HEK293 (cell line): Measurements from ENCODE around the gene IFFO2.

Source experiments
- CTCF ChIP-seq: fragments of 450-650 bp; formaldehyde crosslinking; IDR thresholded peaks from 2 replicates; pipeline ENCODE4 v1.5.1; 2016; ENCODE audit warnings: missing biosample characterization, missing genetic modification characterization
- HIC1 ChIP-seq: fragments of 450-650 bp; formaldehyde crosslinking; IDR thresholded peaks from 2 replicates; pipeline ENCODE4 v1.5.1; 2016; ENCODE audit warnings: missing biosample characterization, missing genetic modification characterization
- REST ChIP-seq: fragments of 450-650 bp; formaldehyde crosslinking; IDR thresholded peaks from 2 replicates; pipeline ENCODE4 v1.5.1; 2016; ENCODE audit warnings: missing biosample characterization, missing genetic modification characterization
- SP2 ChIP-seq: fragments of 450-650 bp; formaldehyde crosslinking; IDR thresholded peaks from 2 replicates; pipeline ENCODE4 v1.5.1; 2016; ENCODE audit warnings: missing biosample characterization, missing genetic modification characterization
- YY2 ChIP-seq: fragments of 450-650 bp; formaldehyde crosslinking; IDR thresholded peaks from 2 replicates; pipeline ENCODE4 v1.5.1; 2016; ENCODE audit warnings: missing biosample characterization, missing genetic modification characterization
- ZNF112 ChIP-seq: fragments of 450-650 bp; formaldehyde crosslinking; IDR thresholded peaks from 2 replicates; pipeline ENCODE4 v1.5.0; 2017; ENCODE audit warnings: missing biosample characterization, missing genetic modification characterization
- ZNF140 ChIP-seq: fragments of 450-650 bp; formaldehyde crosslinking; IDR thresholded peaks from 2 replicates; pipeline ENCODE4 v1.5.1; 2016; ENCODE audit warnings: missing biosample characterization, missing genetic modification characterization
- ZNF157 ChIP-seq: fragments of 450-650 bp; formaldehyde crosslinking; IDR thresholded peaks from 2 replicates; pipeline ENCODE4 v1.5.1; 2016; ENCODE audit warnings: missing biosample characterization, missing genetic modification characterization
- ZNF211 ChIP-seq: fragments of 450-650 bp; formaldehyde crosslinking; IDR thresholded peaks from 2 replicates; pipeline ENCODE4 v1.5.1; 2016; ENCODE audit warnings: low read depth, missing biosample characterization, missing genetic modification characterization
- ZNF335 ChIP-seq: fragments of 450-650 bp; formaldehyde crosslinking; conservative IDR thresholded peaks from 2 replicates; pipeline ENCODE4 v1.5.1; 2016; ENCODE audit warnings: missing biosample characterization, missing genetic modification characterization
- ZNF404 ChIP-seq: fragments of 450-650 bp; formaldehyde crosslinking; IDR thresholded peaks from 2 replicates; pipeline ENCODE4 v1.5.1; 2017; ENCODE audit warnings: missing biosample characterization, missing genetic modification characterization
- ZNF433 ChIP-seq: fragments of 450-650 bp; formaldehyde crosslinking; IDR thresholded peaks from 2 replicates; pipeline ENCODE4 v1.5.1; 2016; ENCODE audit warnings: missing biosample characterization, missing genetic modification characterization, low read depth
- ZNF48 ChIP-seq: fragments of 450-650 bp; formaldehyde crosslinking; IDR thresholded peaks from 2 replicates; pipeline ENCODE4 v1.5.1; 2016; ENCODE audit warnings: missing biosample characterization, missing genetic modification characterization
- ZNF488 ChIP-seq: fragments of 450-650 bp; formaldehyde crosslinking; IDR thresholded peaks from 2 replicates; pipeline ENCODE4 v1.5.1; 2016; ENCODE audit warnings: missing biosample characterization, missing genetic modification characterization
- ZNF513 ChIP-seq: fragments of 450-650 bp; IDR thresholded peaks from 2 replicates; pipeline ENCODE4 v1.5.1; 2018; ENCODE audit warnings: missing biosample characterization, missing genetic modification characterization
- ZNF518A ChIP-seq: fragments of 450-650 bp; formaldehyde crosslinking; conservative IDR thresholded peaks from 2 replicates; pipeline ENCODE4 v1.5.1; 2016; ENCODE audit warnings: low read depth, missing biosample characterization, missing genetic modification characterization
- ZNF544 ChIP-seq: fragments of 450-650 bp; formaldehyde crosslinking; IDR thresholded peaks from 2 replicates; pipeline ENCODE4 v1.5.0; 2017; ENCODE audit warnings: missing biosample characterization, missing genetic modification characterization
- ZNF560 ChIP-seq: fragments of 450-650 bp; formaldehyde crosslinking; IDR thresholded peaks from 2 replicates; pipeline ENCODE4 v1.5.1; 2017; ENCODE audit warnings: missing biosample characterization, missing genetic modification characterization, borderline replicate concordance
- ZNF585B ChIP-seq: fragments of 450-650 bp; formaldehyde crosslinking; IDR thresholded peaks from 2 replicates; pipeline ENCODE4 v1.5.1; 2016; ENCODE audit warnings: missing biosample characterization, missing genetic modification characterization
- ZNF621 ChIP-seq: fragments of 450-650 bp; formaldehyde crosslinking; IDR thresholded peaks from 2 replicates; pipeline ENCODE4 v1.5.1; 2017; ENCODE audit warnings: missing biosample characterization, missing genetic modification characterization
- ZNF664 ChIP-seq: fragments of 450-650 bp; formaldehyde crosslinking; IDR thresholded peaks from 2 replicates; pipeline ENCODE4 v1.5.1; 2016; ENCODE audit warnings: missing biosample characterization, missing genetic modification characterization
- ZNF677 ChIP-seq: fragments of 450-650 bp; IDR thresholded peaks from 2 replicates; pipeline ENCODE4 v1.5.0; 2018; ENCODE audit warnings: missing biosample characterization, mild to moderate bottlenecking, missing genetic modification characterization, moderate library complexity
- ZNF747 ChIP-seq: fragments of 450-650 bp; formaldehyde crosslinking; IDR thresholded peaks from 2 replicates; pipeline ENCODE4 v1.5.1; 2016; ENCODE audit warnings: missing biosample characterization, missing genetic modification characterization
- ZNF768 ChIP-seq: fragments of 450-650 bp; formaldehyde crosslinking; IDR thresholded peaks from 2 replicates; pipeline ENCODE4 v1.5.1; 2018; ENCODE audit warnings: missing biosample characterization, mild to moderate bottlenecking, missing genetic modification characterization
- ZNF777 ChIP-seq: fragments of 450-650 bp; formaldehyde crosslinking; IDR thresholded peaks from 2 replicates; pipeline ENCODE4 v1.5.1; 2017; ENCODE audit warnings: missing biosample characterization, missing genetic modification characterization, borderline replicate concordance
- ZSCAN30 ChIP-seq: fragments of 450-650 bp; IDR thresholded peaks from 2 replicates; pipeline ENCODE4 v1.5.1; 2018; ENCODE audit warnings: missing biosample characterization, mild to moderate bottlenecking, missing genetic modification characterization, moderate library complexity

The IFFO2 gene

GRCh38 chr1:18945401-18945849 lies 11.1 kb downstream of the IFFO2 start (continued):
- TF ChIP-seq ZNF112 (tag by site-specific recombination) (no peak), ZNF513 (tag by site-specific recombination) (no peak), ZNF433 (no peak), CTCF (tag by site-specific recombination) (no peak), REST (tag by site-specific recombination) (no peak), ZNF560 (tag by site-specific recombination) (no peak), YY2 (tag by site-specific recombination) (no peak), ZNF677 (tag by site-specific recombination) (no peak), ZNF518A (tag by site-specific recombination) (no peak), ZNF157 (tag by site-specific recombination) (no peak), SP2 (0 out of 2 replicates have a peak, but pooled peaks have one; percentile 13), ZNF335 (no peak; the same call in 1 of the 2 replicates), ZNF211 (no peak), ZNF747 (tag by site-specific recombination) (no peak), ZNF544 (tag by site-specific recombination) (no peak), ZNF585B (no peak), ZNF140 (tag by site-specific recombination) (no peak), ZSCAN30 (tag by site-specific recombination) (peak; percentile 74; the same call in 1 of the 2 replicates), ZNF621 (tag by site-specific recombination) (no peak), ZNF768 (tag by site-specific recombination) (peak; percentile 59; the same call in 1 of the 2 replicates), ZNF777 (tag by site-specific recombination) (no peak), ZNF404 (tag by site-specific recombination) (no peak), ZNF664 (no peak), HIC1 (tag by site-specific recombination) (no peak), ZNF488 (tag by site-specific recombination) (no peak), ZNF48 (no peak)
